Heart left ventricle (tissue), 16 donors: ENCODE measurements around the gene APOBEC2. TPM values are rescaled to one million over a fixed set of nuclear protein-coding genes. Genes with fewer than 3 reads are reported as not detected.
A peak's percentile ranks its signal among the peaks of the same experiment; 100 is the strongest.

Experiments used
- ATAC-seq, 4 donors: fragments of 200-7000 bp; cut with Tn5 transposase; one replicate each; pipeline ENCODE4 v1.9.1; 2020 to 2022; ENCODE audit warnings: moderate library complexity in 4 of 4, mild to moderate bottlenecking in 3 of 4, moderate number of reproducible peaks in 1 of 4
- DNase-seq, 5 donors: peaks; one replicate each; pipeline ENCODE4 v3.0.0-alpha.2; 2020
- H3K27ac ChIP-seq, 12 donors: fragments of 200-600 bp; sonication (generic) in 4 of 12; one replicate each; pipeline versions ENCODE4 v1.5.0 to v1.8.0; 2016 to 2022; ENCODE audit warnings: mild to moderate bottlenecking in 2 of 12
- H3K27me3 ChIP-seq, 9 donors: fragments of 200-600 bp; sonication (generic) in 2 of 9; one replicate each; pipeline versions ENCODE4 v1.5.1 to v1.8.0; 2016 to 2022; ENCODE audit warnings: mild to moderate bottlenecking in 3 of 9
- H3K36me3 ChIP-seq, 9 donors: fragments of 200-600 bp; sonication (generic) in 2 of 9; one replicate each; pipeline versions ENCODE4 v1.5.0 to v1.8.0; 2018 to 2022; ENCODE audit warnings: mild to moderate bottlenecking in 2 of 9
- H3K4me1 ChIP-seq, 12 donors: fragments of 200-600 bp; sonication (generic) in 4 of 12; one replicate each; pipeline versions ENCODE4 v1.5.0 to v1.8.0; 2016 to 2022; ENCODE audit warnings: mild to moderate bottlenecking in 3 of 12
- H3K4me3 ChIP-seq, 12 donors: fragments of 200-600 bp; sonication (generic) in 4 of 12; one replicate each; pipeline versions ENCODE4 v1.5.0 to v1.8.0; 2017 to 2022; ENCODE audit warnings: mild to moderate bottlenecking in 9 of 12, moderate library complexity in 4 of 12
- H3K9me3 ChIP-seq, 12 donors: fragments of 200-600 bp; sonication (generic) in 4 of 12; one replicate each; pipeline versions ENCODE4 v1.5.0 to v1.8.0; 2016 to 2022; ENCODE audit warnings: mild to moderate bottlenecking in 1 of 12
- CTCF ChIP-seq, 12 donors: fragments of 200-600 bp; sonication (generic) in 4 of 12; IDR thresholded peaks; one replicate each; pipeline versions ENCODE4 v1.5.0 to v1.8.0; 2018 to 2022; ENCODE audit warnings: antibody characterized with exemption in 12 of 12, mild to moderate bottlenecking in 5 of 12
- POLR2A ChIP-seq, 2 donors: fragments of 450-650 bp; IDR thresholded peaks; one replicate each; pipeline ENCODE4 v1.6.1; 2017; ENCODE audit warnings: antibody characterized with exemption in 2 of 2, mild to moderate bottlenecking in 2 of 2, moderate library complexity in 2 of 2
- WGBS, 4 donors: extraction: QIAGEN DNeasy Blood & Tissue Kit in 2 of 4; methylation state at CpG; one replicate each; pipeline versions ENCODE4 v1.1.5 to v1.1.7; 2013 to 2018; 5-methylcytosine and 5-hydroxymethylcytosine counted together
- intact Hi-C, 10 donors: fragments of 100-400 bp; cut with DNase I; formaldehyde crosslinking; loops; one replicate each; pipeline versions ENCODE4 v1.11.1 to v1.14.2; 2022
- polyA plus RNA-seq, 2 donors: library from polyadenylated mRNA; stranded (reverse); fragments of 200-250 nt; gene quantifications; one replicate each; pipeline ENCODE4 v1.2.3, GENCODE V29; 2013
- total RNA-seq, 9 donors: library from RNA; depleted of rRNA in 2 of 9; stranded (reverse); fragments of >200 nt in 2 of 9; fragmentation: NEBNext Ultra II Directional in 3 of 9; extraction: Animal tissue kit (Norgen Biotek cat#: 25700) in 3 of 9; gene quantifications; one replicate each; pipeline versions ENCODE4 v1.1.0 to v1.2.4, GENCODE V29; 2016 to 2023
- donor health status: ischemic (EF 13 %, LVEDD 7.1; RV severe dilation, severe dysfunction).
- donor health status: healthy with polysubstance abuse.
- donor health status: DM: no; HTN: yes; CAD: no.
- donor health status: DM: no; HTN: no; CAD: no.
- donor health status: ischemic (EF 25% LVEDD 6.9; RV normal size, moderate dysfunction).
- donor health status: ischemic (EF 25% LVEDD 5.7; RV mildly dilated, moderate dysfunction).
- donor health status: healthy.
- donor health status: DM: yes; HTN: yes; CAD: no.
- donor health status: ischemic (EF 35%, LVEDD 5.7; RV mildly dilated, moderate dysfunction).
- donor health status: nonischemic (EF 11% LVEDD 7.7; RV severe dilation, severe dysfunction).
- donor health status: DM: yes; HTN: yes; CAD: no.
- donor health status: PGD.
- donor health status: ischemic (EF 29% LVEDD 5.4; RV normal size, mild dysfunction).
- donor health status: nonischemic (EF 23%, LVEDD 6.1; RV moderate dilation, normal function).

APOBEC2 gene
- total and polyA plus RNA-seq, 11 donors = 72.3 to 524 (median 237) TPM

- intact Hi-C loops = no loop called here
These were observed 1.1 kb upstream of the APOBEC2 start for GRCh38 chr6:41051873-41052272.

GRCh38 chr6:41054511-41054910 is 1.5 kb downstream of the APOBEC2 start:
- no peak for DNase-seq
- intact Hi-C loops = no loop called here
- ATAC-seq = no peak
- TF ChIP-seq POLR2A (IDR thresholded peaks at IDR 0.05) = no peak
- no peak for TF ChIP-seq CTCF (IDR thresholded peaks at IDR 0.05)
- peaks cover 0 to 56% (median 19%) of the 10 kb centered on the region in 12 donors for H3K4me1 ChIP-seq
- 51 to 80% (median 72%) methylated on average over 3 of the region's 3 CpGs for WGBS, 4 donors
- peaks cover 0 to 5% (median 0%) of the 10 kb centered on the region in 9 donors for H3K36me3 ChIP-seq
- no peaks in the 10 kb centered on the region for H3K27me3 ChIP-seq
- peak overlapping the region; percentile 19 to 58 (median 50) for H3K4me3 ChIP-seq
- H3K27ac ChIP-seq = peak overlapping the region; percentile 70 to 94 (median 87)
- no peaks in the 10 kb centered on the region for H3K9me3 ChIP-seq

More at GRCh38 chr6:41051873-41052272, 1.1 kb upstream of the APOBEC2 start:
- no peak overlapping the region for H3K4me3 ChIP-seq
- peaks cover 0 to 52% (median 16%) of the 10 kb centered on the region in 12 donors for H3K4me1 ChIP-seq
- no peaks in the 10 kb centered on the region for H3K9me3 ChIP-seq
- WGBS, 4 donors = 45 to 61% (median 56%) methylated on average over 5 of the region's 5 CpGs
- no peak for DNase-seq
- H3K27ac ChIP-seq = peak overlapping the region in 8 of 12 donors; percentile 2 to 93 (median 84)
- no peaks in the 10 kb centered on the region for H3K27me3 ChIP-seq
- ATAC-seq = no peak
- H3K36me3 ChIP-seq = peaks cover 0 to 4% (median 0%) of the 10 kb centered on the region in 9 donors
- TF ChIP-seq POLR2A (IDR thresholded peaks at IDR 0.05) (no peak), CTCF (IDR thresholded peaks at IDR 0.05) (no peak)

- peak; percentile 65 to 77 (median 68) for ATAC-seq
- peak overlapping the region in 11 of 12 donors; percentile 6 to 58 (median 52) for H3K4me3 ChIP-seq
- intact Hi-C loops = loop anchor here in 1 of 10 donors (1.0 kb wide), 1 partner anchor 17 kb away; the partner anchor contains the start of genes NFYA and OARD1
- 13 to 49% (median 31%) methylated on average over 3 of the region's 3 CpGs for WGBS, 4 donors
- peak in 3 of 5 donors; percentile 52 to 58 (median 53) for DNase-seq
- H3K27me3 ChIP-seq = no peaks in the 10 kb centered on the region
- peak overlapping the region; percentile 70 to 94 (median 87) for H3K27ac ChIP-seq
- TF ChIP-seq POLR2A (IDR thresholded peaks at IDR 0.05) (peak in 1 of 2 donors; percentile 32), CTCF (IDR thresholded peaks at IDR 0.05) (no peak)
- H3K36me3 ChIP-seq = peaks cover 0 to 5% (median 0%) of the 10 kb centered on the region in 9 donors
- H3K4me1 ChIP-seq = peaks cover 0 to 56% (median 21%) of the 10 kb centered on the region in 12 donors
- H3K9me3 ChIP-seq = no peaks in the 10 kb centered on the region
These were observed 2.1 kb downstream of the APOBEC2 start for GRCh38 chr6:41055149-41055548.

DNA sequence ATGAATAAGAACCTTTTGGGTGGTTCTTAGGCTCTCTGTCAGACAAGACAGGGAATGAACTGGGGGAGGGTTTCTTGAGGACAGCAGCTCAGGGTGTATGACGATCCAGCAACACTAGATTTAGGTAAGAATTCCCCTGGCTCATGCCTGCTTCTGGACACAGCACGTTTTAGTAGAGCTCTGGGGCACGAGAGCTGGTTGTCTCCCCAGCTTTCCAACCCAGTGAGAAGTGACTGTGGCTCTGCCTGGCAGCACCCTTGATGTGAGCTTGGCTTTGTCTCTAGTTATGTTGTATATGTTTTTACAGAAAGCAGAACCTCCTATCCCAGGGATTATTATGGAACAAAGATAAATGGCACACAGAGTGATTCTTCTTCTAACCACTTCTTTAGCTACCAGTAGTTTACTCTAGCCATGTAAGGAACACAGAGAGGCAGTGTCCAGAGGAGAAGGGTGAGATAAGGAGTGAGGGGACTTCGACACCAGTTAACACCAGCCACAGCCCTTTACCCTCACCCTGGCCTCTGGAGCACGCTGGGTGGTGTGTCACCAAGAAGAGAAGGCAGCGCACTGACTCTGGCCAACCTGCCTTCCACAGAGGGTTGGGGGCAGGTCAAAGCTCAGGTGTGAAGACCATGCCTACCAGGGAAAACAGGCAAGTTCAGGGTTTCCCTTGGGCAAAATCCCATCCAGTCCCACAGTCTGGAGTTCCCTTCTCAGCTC is 3.9 kb downstream of the APOBEC2 start:
- no peaks in the 10 kb centered on the region for H3K9me3 ChIP-seq
- peaks cover 0 to 62% (median 22%) of the 10 kb centered on the region in 12 donors for H3K4me1 ChIP-seq
- DNase-seq (no peak), ATAC-seq (no peak)
- H3K36me3 ChIP-seq = peaks cover 0 to 19% (median 8%) of the 10 kb centered on the region in 9 donors
- no peaks in the 10 kb centered on the region for H3K27me3 ChIP-seq
- intact Hi-C loops = no loop called here
- TF ChIP-seq CTCF (IDR thresholded peaks at IDR 0.05) (no peak), POLR2A (IDR thresholded peaks at IDR 0.05) (no peak)
- peak overlapping the region in 5 of 12 donors; percentile 46 to 58 (median 52) for H3K4me3 ChIP-seq
- WGBS, 4 donors = 34 to 67% (median 63%) methylated on average over 4 to 6 of the region's 6 CpGs
- H3K27ac ChIP-seq = peak overlapping the region; percentile 11 to 94 (median 87)
